ENCODE data around the gene FAM9C. TPM values are rescaled to one million over a fixed set of nuclear protein-coding genes. Genes with fewer than 3 reads are reported as not detected.

Gene FAM9C
- total RNA-seq, 1 donor, result not detected

- Histone ChIP-seq H3K27me3 (ENCODE audit: insufficient read depth, low read length) (no peaks in the 10 kb centered on the region), H3K4me1 (ENCODE audit: insufficient read depth, low read length) (peaks cover 74% of the 10 kb centered on the region), H3K9me3 (ENCODE audit: low read depth, low read length) (no peaks in the 10 kb centered on the region), H3K4me3 (ENCODE audit: low read length) (no peak overlapping the region)
These were observed 34.6 kb downstream of the FAM9C start for GRCh38 chrX:13009844-13010243.

GRCh38 chrX:13009273-13009672, 35.1 kb downstream of the FAM9C start:
- Histone ChIP-seq H3K9me3 (ENCODE audit: low read depth, low read length) (no peaks in the 10 kb centered on the region), H3K27me3 (ENCODE audit: insufficient read depth, low read length) (no peaks in the 10 kb centered on the region), H3K4me1 (ENCODE audit: insufficient read depth, low read length) (peaks cover 74% of the 10 kb centered on the region), H3K4me3 (ENCODE audit: low read length) (no peak overlapping the region)

- peaks cover 72% of the 10 kb centered on the region for H3K4me1 ChIP-seq (ENCODE audit: insufficient read depth, low read length)
- H3K9me3 ChIP-seq (ENCODE audit: low read depth, low read length), result no peaks in the 10 kb centered on the region
- no peaks in the 10 kb centered on the region for H3K27me3 ChIP-seq (ENCODE audit: insufficient read depth, low read length)
- H3K4me3 ChIP-seq (ENCODE audit: low read length), result no peak overlapping the region
These were observed 35.6 kb downstream of the FAM9C start for GRCh38 chrX:13008851-13009250.

GRCh38 chrX:13008189-13008533, 36.3 kb downstream of the FAM9C start:
- no peak overlapping the region for H3K4me3 ChIP-seq (ENCODE audit: low read length)
- no peaks in the 10 kb centered on the region for H3K27me3 ChIP-seq (ENCODE audit: insufficient read depth, low read length)
- no peaks in the 10 kb centered on the region for H3K9me3 ChIP-seq (ENCODE audit: low read depth, low read length)
- H3K4me1 ChIP-seq (ENCODE audit: insufficient read depth, low read length), result peaks cover 72% of the 10 kb centered on the region

GRCh38 chrX:13007519-13008188, 36.8 kb downstream of the FAM9C start:
- Histone ChIP-seq H3K4me3 (ENCODE audit: low read length) (no peak overlapping the region), H3K9me3 (ENCODE audit: low read depth, low read length) (no peaks in the 10 kb centered on the region), H3K27me3 (ENCODE audit: insufficient read depth, low read length) (no peaks in the 10 kb centered on the region), H3K4me1 (ENCODE audit: insufficient read depth, low read length) (peaks cover 72% of the 10 kb centered on the region)

- Histone ChIP-seq H3K4me1 (ENCODE audit: insufficient read depth, low read length) (peaks cover 84% of the 10 kb centered on the region), H3K27me3 (ENCODE audit: insufficient read depth, low read length) (no peaks in the 10 kb centered on the region), H3K4me3 (ENCODE audit: low read length) (no peak overlapping the region), H3K9me3 (ENCODE audit: low read depth, low read length) (no peaks in the 10 kb centered on the region)
These were observed 38.6 kb downstream of the FAM9C start for GRCh38 chrX:13005661-13006473.

- Histone ChIP-seq H3K4me3 (ENCODE audit: low read length) (no peak overlapping the region), H3K27me3 (ENCODE audit: insufficient read depth, low read length) (no peaks in the 10 kb centered on the region), H3K9me3 (ENCODE audit: low read depth, low read length) (no peaks in the 10 kb centered on the region), H3K4me1 (ENCODE audit: insufficient read depth, low read length) (peaks cover 95% of the 10 kb centered on the region)
These were observed 42.3 kb downstream of the FAM9C start for GRCh38 chrX:13001961-13002671.

GRCh38 chrX:13001097-13001496, 43.3 kb downstream of the FAM9C start:
- Histone ChIP-seq H3K27me3 (ENCODE audit: insufficient read depth, low read length) (no peaks in the 10 kb centered on the region), H3K4me3 (ENCODE audit: low read length) (no peak overlapping the region), H3K4me1 (ENCODE audit: insufficient read depth, low read length) (peaks cover 89% of the 10 kb centered on the region), H3K9me3 (ENCODE audit: low read depth, low read length) (no peaks in the 10 kb centered on the region)

GRCh38 chrX:13000301-13000811, 44.1 kb downstream of the FAM9C start:
- Histone ChIP-seq H3K27me3 (ENCODE audit: insufficient read depth, low read length) (no peaks in the 10 kb centered on the region), H3K4me1 (ENCODE audit: insufficient read depth, low read length) (peaks cover 82% of the 10 kb centered on the region), H3K4me3 (ENCODE audit: low read length) (no peak overlapping the region), H3K9me3 (ENCODE audit: low read depth, low read length) (no peaks in the 10 kb centered on the region)

GRCh38 chrX:12999422-12999821, 45.0 kb downstream of the FAM9C start:
- Histone ChIP-seq H3K27me3 (ENCODE audit: insufficient read depth, low read length) (no peaks in the 10 kb centered on the region), H3K4me3 (ENCODE audit: low read length) (no peak overlapping the region), H3K9me3 (ENCODE audit: low read depth, low read length) (no peaks in the 10 kb centered on the region), H3K4me1 (ENCODE audit: insufficient read depth, low read length) (peaks cover 72% of the 10 kb centered on the region)

- H3K27me3 ChIP-seq (ENCODE audit: insufficient read depth, low read length), result no peaks in the 10 kb centered on the region
- no peak overlapping the region for H3K4me3 ChIP-seq (ENCODE audit: low read length)
- no peaks in the 10 kb centered on the region for H3K9me3 ChIP-seq (ENCODE audit: low read depth, low read length)
- H3K4me1 ChIP-seq (ENCODE audit: insufficient read depth, low read length), result peaks cover 61% of the 10 kb centered on the region
These were observed 46.3 kb downstream of the FAM9C start for GRCh38 chrX:12997906-12998687.

GRCh38 chrX:12996934-12997435, 47.4 kb downstream of the FAM9C start:
- H3K4me3 ChIP-seq (ENCODE audit: low read length), result no peak overlapping the region
- peaks cover 50% of the 10 kb centered on the region for H3K4me1 ChIP-seq (ENCODE audit: insufficient read depth, low read length)
- no peaks in the 10 kb centered on the region for H3K27me3 ChIP-seq (ENCODE audit: insufficient read depth, low read length)
- no peaks in the 10 kb centered on the region for H3K9me3 ChIP-seq (ENCODE audit: low read depth, low read length)

GRCh38 chrX:12994321-12994720, 50.1 kb downstream of the FAM9C start:
- Histone ChIP-seq H3K27me3 (ENCODE audit: insufficient read depth, low read length) (no peaks in the 10 kb centered on the region), H3K4me1 (ENCODE audit: insufficient read depth, low read length) (peaks cover 31% of the 10 kb centered on the region), H3K4me3 (ENCODE audit: low read length) (no peak overlapping the region), H3K9me3 (ENCODE audit: low read depth, low read length) (no peaks in the 10 kb centered on the region)

GRCh38 chrX:12993826-12994225, 50.6 kb downstream of the FAM9C start:
- peaks cover 26% of the 10 kb centered on the region for H3K4me1 ChIP-seq (ENCODE audit: insufficient read depth, low read length)
- H3K4me3 ChIP-seq (ENCODE audit: low read length), result no peak overlapping the region
- no peaks in the 10 kb centered on the region for H3K9me3 ChIP-seq (ENCODE audit: low read depth, low read length)
- no peaks in the 10 kb centered on the region for H3K27me3 ChIP-seq (ENCODE audit: insufficient read depth, low read length)
